Endothelial cell of umbilical vein (primary cell): ENCODE results near the gene SLC1A7.

Experiments
- EZH2 ChIP-seq: IDR thresholded peaks from 2 replicates; pipeline ENCODE4 v1.6.1; 2012; ENCODE audit warnings: borderline replicate concordance, low read depth, mild to moderate bottlenecking, moderate library complexity, low read length, inconsistent platforms; ENCODE audit not compliant: severe bottlenecking
- MYC ChIP-seq: IDR thresholded peaks from one replicate; pipeline ENCODE4 v1.6.1; 2011; ENCODE audit warnings: mild to moderate bottlenecking, low read depth, low read length
- POLR2A ChIP-seq: IDR thresholded peaks from 2 replicates; pipeline ENCODE4 v1.6.1; 2012; ENCODE audit warnings: low read depth, mild to moderate bottlenecking, control low read depth, low read length
- POLR2AphosphoS5 ChIP-seq: IDR thresholded peaks from 2 replicates; pipeline ENCODE4 v1.6.1; 2012; ENCODE audit warnings: low read depth, mild to moderate bottlenecking, control low read depth, low read length, moderate library complexity; ENCODE audit not compliant: insufficient read depth
- TF ChIP-seq, protein P1 (sequence below), 2 donors: IDR thresholded peaks; 1 replicate in 1 of 2; 2 replicates in 1 of 2; pipeline ENCODE4 v1.5.1; 2011; ENCODE audit warnings: low read length in 2 of 2, mild to moderate bottlenecking in 2 of 2, moderate library complexity in 2 of 2, control low read depth in 1 of 2, inconsistent platforms in 1 of 2, low read depth in 1 of 2; ENCODE audit not compliant: insufficient read depth in 1 of 2; ENCODE audit errors: extremely low read depth in 1 of 2
- TF ChIP-seq, protein P2 (sequence below): IDR thresholded peaks from 2 replicates; pipeline ENCODE4 v1.6.1; 2011; ENCODE audit not compliant: insufficient read depth, insufficient read length

DNA sequence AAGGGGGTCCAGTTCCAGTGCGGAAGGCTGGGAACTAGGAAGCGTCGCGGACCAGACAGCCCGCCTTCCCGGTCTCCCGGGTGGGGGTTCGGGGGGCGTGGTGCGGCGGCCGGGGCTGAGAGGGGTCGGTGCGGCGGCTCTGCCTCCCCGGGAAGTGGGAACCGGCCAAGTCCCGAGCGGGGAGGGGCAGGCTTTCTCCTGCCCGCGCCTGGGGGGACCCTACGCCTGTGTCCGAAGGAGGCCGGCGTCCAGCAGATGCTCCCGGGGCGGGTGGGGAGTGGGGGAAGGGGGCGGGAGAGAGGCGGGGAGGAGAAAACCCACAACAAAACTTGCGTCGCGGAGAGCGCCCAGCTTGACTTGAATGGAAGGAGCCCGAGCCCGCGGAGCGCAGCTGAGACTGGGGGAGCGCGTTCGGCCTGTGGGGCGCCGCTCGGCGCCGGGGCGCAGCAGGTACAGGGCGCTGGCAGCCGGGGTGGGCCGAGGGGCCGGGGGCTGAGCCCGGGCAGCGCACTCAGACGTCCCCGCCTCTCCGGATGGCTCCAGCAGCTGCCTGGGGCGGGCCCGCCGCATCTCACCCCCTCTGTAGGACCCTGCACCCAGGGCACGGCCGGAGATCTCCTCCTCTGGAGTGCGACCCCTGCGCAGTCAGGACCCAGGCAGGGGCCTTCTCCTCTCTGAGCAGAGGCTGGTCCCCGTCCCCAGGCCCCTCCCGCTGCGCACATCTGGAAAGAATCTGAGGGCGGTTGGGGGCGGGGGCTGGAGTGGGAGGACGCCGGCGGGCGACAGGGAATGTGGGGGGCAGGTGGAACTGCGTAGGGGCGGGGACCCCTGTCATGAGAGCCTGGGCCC, 80.4 kb downstream of the SLC1A7 start, which contains the start of gene PODN:
- TF ChIP-seq, protein P1, sequence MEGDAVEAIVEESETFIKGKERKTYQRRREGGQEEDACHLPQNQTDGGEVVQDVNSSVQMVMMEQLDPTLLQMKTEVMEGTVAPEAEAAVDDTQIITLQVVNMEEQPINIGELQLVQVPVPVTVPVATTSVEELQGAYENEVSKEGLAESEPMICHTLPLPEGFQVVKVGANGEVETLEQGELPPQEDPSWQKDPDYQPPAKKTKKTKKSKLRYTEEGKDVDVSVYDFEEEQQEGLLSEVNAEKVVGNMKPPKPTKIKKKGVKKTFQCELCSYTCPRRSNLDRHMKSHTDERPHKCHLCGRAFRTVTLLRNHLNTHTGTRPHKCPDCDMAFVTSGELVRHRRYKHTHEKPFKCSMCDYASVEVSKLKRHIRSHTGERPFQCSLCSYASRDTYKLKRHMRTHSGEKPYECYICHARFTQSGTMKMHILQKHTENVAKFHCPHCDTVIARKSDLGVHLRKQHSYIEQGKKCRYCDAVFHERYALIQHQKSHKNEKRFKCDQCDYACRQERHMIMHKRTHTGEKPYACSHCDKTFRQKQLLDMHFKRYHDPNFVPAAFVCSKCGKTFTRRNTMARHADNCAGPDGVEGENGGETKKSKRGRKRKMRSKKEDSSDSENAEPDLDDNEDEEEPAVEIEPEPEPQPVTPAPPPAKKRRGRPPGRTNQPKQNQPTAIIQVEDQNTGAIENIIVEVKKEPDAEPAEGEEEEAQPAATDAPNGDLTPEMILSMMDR (IDR thresholded peaks at IDR 0.05; ENCODE audit: extremely low read depth in 1 of 2, insufficient read depth in 1 of 2, low read depth in 1 of 2, low read length in 2 of 2) = no peak
- TF ChIP-seq MYC = no peak
- TF ChIP-seq EZH2 = no peak
- no peak for TF ChIP-seq POLR2AphosphoS5
- TF ChIP-seq POLR2A = no peak
- TF ChIP-seq, protein P2, sequence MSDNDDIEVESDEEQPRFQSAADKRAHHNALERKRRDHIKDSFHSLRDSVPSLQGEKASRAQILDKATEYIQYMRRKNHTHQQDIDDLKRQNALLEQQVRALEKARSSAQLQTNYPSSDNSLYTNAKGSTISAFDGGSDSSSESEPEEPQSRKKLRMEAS = no peak
